K562 (cell line): ENCODE data around the gene SHISA3.

ENCODE experiments used
- HDAC6 ChIP-seq: IDR thresholded peaks from 2 replicates; pipeline ENCODE4 v1.6.1; 2012; ENCODE audit warnings: low read depth, mild to moderate bottlenecking, control low read depth, inconsistent platforms, low read length, moderate library complexity
- RBM15 ChIP-seq: fragments of 200-400 bp; formaldehyde crosslinking; IDR thresholded peaks from 2 replicates; pipeline ENCODE4 v1.6.1; 2018; ENCODE audit warnings: mild to moderate bottlenecking, low read length, moderate library complexity; ENCODE audit not compliant: insufficient read depth
- TAF9B ChIP-seq: fragments of 450-650 bp; IDR thresholded peaks from 2 replicates; pipeline ENCODE4 v1.6.1; 2018; ENCODE audit warnings: mild to moderate bottlenecking; ENCODE audit not compliant: partially characterized antibody
- ZNF780A ChIP-seq: fragments of 250-450 bp; sonication (Bioruptor Pico); IDR thresholded peaks from 2 replicates; pipeline ENCODE4 v1.5.0; 2021; ENCODE audit warnings: mild to moderate bottlenecking

DNA sequence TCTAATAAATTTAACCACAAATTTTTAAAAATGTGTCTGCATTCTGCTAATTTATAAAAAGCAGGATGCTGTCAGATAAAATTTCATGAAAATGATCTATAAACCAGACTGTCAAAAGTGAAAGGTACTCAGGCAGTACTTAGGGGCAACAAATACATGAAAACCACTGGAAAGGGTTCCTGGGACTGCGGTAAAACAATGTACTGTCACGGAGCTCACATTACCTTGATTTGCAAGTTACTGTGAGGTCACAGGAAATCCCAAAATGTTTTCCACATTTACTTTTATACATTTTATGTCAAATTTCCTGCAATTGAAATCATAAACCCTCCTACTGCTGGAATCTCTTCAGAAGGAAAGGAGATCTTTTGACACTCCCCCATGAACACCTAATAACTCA is 45.3 kb downstream of the SHISA3 start:
- TF ChIP-seq HDAC6: no peak
- no peak for TF ChIP-seq ZNF780A (CRISPR knock-in tag)
- TF ChIP-seq TAF9B: no peak
- TF ChIP-seq RBM15: no peak
